NOMO-1 treated with DMSO at 0.1 percent for 48 hours (cell line): Measurements from ENCODE around the gene PRR23A.

ENCODE experiments used
- DNase-seq: peaks from one replicate; lab custom pipeline; 2025; ENCODE audit not compliant: unreplicated experiment; lab: John Stamatoyannopoulos, UW

The PRR23A gene

GRCh38 chr3:138974462-138974861 is 31.6 kb downstream of the PRR23A start:
- DNase-seq, result no peak

- no peak for DNase-seq
Observed at GRCh38 chr3:138972941-138973340, 33.1 kb downstream of the PRR23A start.

GRCh38 chr3:138971766-138972320 is 34.2 kb downstream of the PRR23A start:
- no peak for DNase-seq

GRCh38 chr3:138964923-138965322 is 41.1 kb downstream of the PRR23A start:
- no peak for DNase-seq

- no peak for DNase-seq
Observed at GRCh38 chr3:138964264-138964663, 41.8 kb downstream of the PRR23A start.

- DNase-seq, result no peak
Observed at GRCh38 chr3:138962854-138963560, 43.1 kb downstream of the PRR23A start.

- no peak for DNase-seq
Observed at GRCh38 chr3:138960417-138960852, 45.6 kb downstream of the PRR23A start.
